HG02623 (cell line): ENCODE measurements around the gene CACNA2D3.
"Not testable (repeated sequence)": the region's sequence is repeated elsewhere in the genome, so short reads cannot be mapped to it uniquely, and the experiment has no call there.

Experiments used
- ATAC-seq: cut with Tn5 transposase; IDR thresholded peaks from one replicate; pipeline ENCODE4 v1.9.1; 2021; ENCODE audit warnings: moderate library complexity; ENCODE audit not compliant: unreplicated experiment

Gene CACNA2D3

DNA sequence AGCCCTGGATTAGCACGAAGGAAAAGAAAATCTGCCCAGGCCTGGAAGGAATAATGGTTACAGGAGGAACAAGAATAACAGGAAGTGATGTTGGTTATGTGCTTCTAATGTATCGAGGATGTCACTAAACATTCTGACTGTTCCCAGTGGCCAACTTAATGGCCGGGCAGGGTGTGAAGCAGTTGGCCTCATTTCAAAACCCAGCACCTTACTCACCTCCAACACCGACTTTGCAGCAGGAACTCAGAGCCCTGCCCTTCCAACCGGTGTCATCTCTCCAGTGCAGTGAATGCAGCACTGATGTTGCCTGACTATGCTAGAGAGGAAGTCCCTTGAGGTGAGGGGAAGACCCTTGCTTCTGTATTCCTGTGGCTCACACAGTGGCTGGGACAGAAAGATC, 967.9 kb downstream of the CACNA2D3 start:
- no peak for ATAC-seq

DNA sequence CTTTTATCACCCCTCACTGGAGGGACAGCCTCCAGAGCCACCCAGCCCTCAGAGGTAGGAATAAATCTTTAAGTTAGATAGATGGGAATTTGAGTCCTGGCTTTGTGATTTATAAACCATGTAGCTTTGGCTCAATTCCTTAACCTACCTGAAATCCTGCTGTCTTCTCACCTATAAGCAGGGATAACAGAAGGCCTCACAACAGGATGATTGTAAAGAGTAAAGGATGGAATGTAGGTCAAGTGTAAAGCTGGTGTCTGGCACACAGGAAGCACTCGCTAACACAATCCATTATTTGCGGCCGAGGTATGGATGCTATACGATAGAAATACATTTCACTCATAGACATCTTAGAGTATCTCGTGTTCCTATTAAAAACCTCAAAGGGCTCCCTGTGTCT, 968.4 kb downstream of the CACNA2D3 start:
- no peak for ATAC-seq

DNA sequence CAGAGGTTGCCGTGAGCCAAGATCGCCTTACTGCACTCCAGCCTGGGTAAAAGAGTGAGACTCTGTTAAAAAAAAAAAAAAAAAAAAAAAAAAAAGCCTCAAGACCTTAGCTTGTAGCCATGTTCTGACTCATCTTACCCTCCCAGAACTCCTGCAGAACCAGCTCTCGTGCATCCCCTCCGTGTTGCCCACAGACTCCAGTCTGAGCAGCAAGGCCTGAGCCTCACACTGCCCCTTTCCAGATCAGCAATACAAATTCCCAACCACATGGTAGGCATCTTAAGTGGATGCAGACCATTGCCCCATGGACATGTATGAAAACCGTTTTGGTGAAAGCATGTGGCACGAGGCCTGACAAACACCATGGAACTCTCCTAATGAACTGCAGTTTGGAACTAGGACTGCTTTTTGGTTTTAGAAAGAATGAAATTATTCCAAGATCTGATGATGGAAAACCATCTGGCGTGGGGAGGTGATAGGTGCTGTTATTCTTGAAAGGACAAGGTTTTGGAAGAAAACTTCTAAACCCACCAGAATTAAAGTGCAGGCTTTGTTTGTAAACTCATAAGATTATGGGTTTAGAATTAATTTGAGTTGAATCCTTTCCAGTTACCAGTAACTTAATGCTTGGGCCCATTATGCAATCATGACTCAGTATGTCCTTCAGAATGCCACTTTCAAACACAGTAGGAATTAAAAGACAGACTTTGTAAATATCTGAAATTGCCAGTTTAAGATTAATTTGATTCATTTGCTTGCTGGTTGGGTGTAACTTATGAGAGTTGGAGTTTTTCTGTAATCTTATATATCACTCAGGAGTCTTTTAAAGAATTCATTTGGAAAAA, 969.3 kb downstream of the CACNA2D3 start:
- no peak for ATAC-seq

DNA sequence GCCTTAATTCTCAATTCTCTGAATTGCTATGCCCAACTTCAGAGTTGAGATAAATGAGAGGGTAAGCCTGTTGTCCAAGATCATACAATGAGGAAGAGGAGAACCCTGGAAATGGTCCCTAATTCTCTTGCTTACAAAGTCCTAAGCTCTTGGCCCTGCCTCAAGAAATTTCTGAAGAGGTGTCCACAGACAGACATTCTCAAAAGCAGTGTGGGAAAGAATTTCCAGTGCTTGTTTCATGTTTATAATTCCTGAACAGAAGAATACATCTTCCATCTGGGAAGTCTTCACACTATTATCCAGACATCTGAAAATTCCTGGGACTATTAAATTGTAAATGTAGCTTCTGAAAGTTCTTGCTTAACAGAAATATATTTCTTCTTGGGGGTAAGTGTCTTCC, 972.3 kb downstream of the CACNA2D3 start:
- no peak for ATAC-seq

DNA sequence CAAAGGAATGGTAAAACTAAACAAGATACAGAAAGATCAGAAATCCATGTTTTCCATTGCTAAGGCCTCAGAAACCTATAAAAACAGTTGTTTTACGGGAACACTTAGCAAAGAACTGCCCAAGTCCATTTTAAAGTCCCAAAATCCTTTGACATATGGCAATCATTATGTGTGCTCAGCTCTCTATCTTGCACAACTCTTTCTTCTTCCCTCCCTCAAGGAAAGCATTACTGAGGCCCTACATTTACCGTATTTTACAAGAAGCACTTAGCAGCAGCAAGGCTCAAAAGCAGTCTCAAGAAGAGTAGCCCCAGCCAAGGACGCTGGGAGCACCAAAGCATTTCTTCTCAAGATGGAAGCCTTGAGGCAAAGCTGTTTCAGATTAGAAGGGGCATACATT, 975.1 kb downstream of the CACNA2D3 start:
- no peak for ATAC-seq

DNA sequence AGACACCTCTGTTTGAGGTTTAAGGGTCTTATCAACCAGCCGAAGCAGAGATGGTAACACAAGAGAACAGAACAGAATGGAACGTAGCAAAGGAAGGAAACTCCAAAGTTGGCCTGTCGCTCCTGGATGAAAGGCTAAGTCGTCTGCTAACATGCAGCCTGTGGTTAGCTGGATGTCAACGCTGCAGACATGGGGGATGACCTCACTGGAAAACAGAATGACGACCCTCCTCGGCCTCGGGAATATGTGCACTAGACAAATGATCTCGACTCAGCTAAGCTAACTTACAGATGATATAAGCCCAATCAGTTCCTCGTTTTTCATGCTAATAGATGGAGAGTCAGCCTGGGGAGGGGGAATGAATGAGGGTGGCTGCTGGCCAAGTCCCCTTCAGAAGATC, 983.3 kb downstream of the CACNA2D3 start:
- no peak for ATAC-seq

DNA sequence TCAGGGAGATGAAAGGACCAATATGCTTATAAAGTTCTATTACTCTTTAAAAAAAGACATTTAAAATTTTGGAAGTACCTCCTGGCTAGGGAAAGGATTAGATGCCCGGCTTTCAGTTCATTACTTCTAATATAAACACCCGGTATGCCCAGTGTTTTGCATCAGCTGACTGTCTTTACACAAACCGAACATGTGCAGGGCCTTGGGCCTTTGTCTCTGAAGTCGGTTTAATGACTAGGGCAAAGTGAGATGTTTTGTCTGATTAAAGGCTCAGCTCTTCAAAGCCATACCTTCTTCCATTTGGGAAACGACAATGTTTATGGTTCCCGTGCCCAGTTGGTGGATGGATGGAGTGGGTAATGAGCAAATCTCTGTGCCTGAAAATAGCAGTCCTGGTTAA, 984.8 kb downstream of the CACNA2D3 start:
- no peak for ATAC-seq

DNA sequence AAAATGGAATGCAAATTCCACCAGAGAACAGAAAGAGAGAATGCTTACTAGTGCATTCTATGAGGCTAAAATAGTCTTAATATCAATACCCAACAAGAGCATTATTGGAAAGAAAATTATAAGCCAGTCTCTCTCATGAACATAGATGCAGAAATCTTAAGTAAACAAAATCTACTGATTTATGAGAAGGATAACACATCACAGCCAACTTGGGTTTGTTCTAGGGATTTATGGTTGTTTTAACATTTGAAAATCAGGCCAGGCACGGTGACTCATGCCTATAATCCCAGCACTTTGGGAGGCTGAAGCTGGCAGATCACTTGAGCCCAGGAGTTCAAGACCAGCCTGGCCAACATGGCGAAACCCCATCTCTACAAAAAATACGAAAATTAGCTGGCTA, 989.6 kb downstream of the CACNA2D3 start:
- not testable (repeated sequence) for ATAC-seq

DNA sequence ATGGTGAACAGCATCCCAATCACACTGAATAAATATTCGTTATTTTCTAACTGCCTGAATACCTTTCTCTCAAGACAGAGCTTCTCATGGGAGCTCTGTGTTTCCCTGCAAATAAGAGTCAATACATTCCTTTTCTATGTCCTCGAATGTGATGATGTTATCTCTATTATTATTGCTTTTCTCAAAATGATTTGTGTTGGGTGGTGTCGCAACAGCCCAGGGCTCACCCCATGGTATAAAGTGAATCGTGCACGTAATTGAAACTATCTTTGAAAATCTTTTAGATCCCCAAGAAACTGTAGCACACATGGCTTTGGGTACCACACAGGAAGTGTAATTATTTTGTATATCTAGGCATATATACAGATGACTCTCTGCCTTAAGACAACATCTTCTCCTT, 996.1 kb downstream of the CACNA2D3 start:
- no peak for ATAC-seq

DNA sequence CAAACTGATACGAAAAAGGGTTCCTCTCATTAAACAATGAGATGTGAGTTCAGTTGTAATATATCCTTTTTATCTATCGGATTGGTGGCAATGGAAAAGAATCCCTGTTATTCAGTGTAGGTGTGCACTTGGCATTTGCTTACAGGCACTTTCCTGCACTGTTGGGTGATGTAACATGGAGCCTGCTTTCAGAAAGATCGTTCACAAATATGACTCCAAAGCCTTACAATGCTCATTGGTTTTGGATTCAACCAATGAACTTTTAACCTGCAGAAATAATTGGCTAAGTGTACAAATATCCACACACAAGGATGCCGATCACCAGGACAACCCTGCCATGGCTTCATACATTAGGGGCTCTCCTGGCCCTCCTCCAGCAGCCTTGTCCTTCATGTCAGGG, 996.9 kb downstream of the CACNA2D3 start:
- ATAC-seq: no peak

DNA sequence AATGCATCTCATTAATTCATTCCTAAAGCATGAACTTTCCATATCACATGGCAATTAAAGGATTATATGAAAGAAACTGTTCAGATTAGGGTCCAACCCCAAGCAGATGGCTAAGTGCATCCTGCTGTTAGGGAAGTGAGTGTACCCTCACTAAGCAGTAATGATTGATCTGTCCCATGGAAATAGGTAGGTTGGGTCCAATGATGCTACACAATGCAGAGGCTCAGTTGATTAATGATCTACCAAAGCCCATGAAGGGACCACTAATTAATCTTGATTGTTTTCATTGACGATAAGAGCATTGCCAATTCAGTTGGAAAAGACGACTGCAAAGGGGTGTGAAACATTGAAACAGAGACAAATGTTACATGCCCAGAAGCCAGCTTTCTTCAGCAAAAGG, 1000.0 kb downstream of the CACNA2D3 start:
- no peak for ATAC-seq
